Stomach (tissue), 4 donors: Measurements from ENCODE around the gene ZRANB2.

ENCODE experiments used
- POLR2A ChIP-seq, 4 donors: fragments of 450-650 bp; IDR thresholded peaks; one replicate each; pipeline ENCODE4 v1.6.1; 2016; ENCODE audit warnings: antibody characterized with exemption in 4 of 4, control low read depth in 2 of 4, mild to moderate bottlenecking in 1 of 4, moderate library complexity in 1 of 4
- POLR2AphosphoS5 ChIP-seq, 3 donors: sonication (generic); formaldehyde crosslinking; IDR thresholded peaks; one replicate each; pipeline ENCODE4 v1.6.1; 2016; ENCODE audit warnings: antibody characterized with exemption in 3 of 3
- TF ChIP-seq, protein P1 (sequence below), 7 experiments: fragments of 450-650 bp in 4 of 7; fragments of 200-600 bp in 3 of 7; sonication (generic) in 3 of 7; IDR thresholded peaks; one replicate each; pipeline ENCODE4 v1.5.1; 2016 to 2019; ENCODE audit warnings: antibody characterized with exemption in 7 of 7, control low read depth in 2 of 7, mild to moderate bottlenecking in 1 of 7

GRCh38 chr1:71071720-71072119 lies 9.1 kb downstream of the ZRANB2 start:
- TF ChIP-seq POLR2A (IDR thresholded peaks at IDR 0.05): no peak
- TF ChIP-seq, protein P1, sequence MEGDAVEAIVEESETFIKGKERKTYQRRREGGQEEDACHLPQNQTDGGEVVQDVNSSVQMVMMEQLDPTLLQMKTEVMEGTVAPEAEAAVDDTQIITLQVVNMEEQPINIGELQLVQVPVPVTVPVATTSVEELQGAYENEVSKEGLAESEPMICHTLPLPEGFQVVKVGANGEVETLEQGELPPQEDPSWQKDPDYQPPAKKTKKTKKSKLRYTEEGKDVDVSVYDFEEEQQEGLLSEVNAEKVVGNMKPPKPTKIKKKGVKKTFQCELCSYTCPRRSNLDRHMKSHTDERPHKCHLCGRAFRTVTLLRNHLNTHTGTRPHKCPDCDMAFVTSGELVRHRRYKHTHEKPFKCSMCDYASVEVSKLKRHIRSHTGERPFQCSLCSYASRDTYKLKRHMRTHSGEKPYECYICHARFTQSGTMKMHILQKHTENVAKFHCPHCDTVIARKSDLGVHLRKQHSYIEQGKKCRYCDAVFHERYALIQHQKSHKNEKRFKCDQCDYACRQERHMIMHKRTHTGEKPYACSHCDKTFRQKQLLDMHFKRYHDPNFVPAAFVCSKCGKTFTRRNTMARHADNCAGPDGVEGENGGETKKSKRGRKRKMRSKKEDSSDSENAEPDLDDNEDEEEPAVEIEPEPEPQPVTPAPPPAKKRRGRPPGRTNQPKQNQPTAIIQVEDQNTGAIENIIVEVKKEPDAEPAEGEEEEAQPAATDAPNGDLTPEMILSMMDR (IDR thresholded peaks at IDR 0.05): no peak
- TF ChIP-seq POLR2AphosphoS5 (IDR thresholded peaks at IDR 0.05): no peak
